Fibroblast of gingiva (primary cell): ENCODE results near the gene SACS.
"Not testable (repeated sequence)": the region's sequence is repeated elsewhere in the genome, so short reads cannot be mapped to it uniquely, and the experiment has no call there.

Experiments used
- DNase-seq: peaks from one replicate; pipeline ENCODE4 v3.0.0-alpha.2; 2011; ENCODE audit warnings: low read depth

The SACS gene

GRCh38 chr13:23411706-23412105, 21.8 kb downstream of the SACS start:
- DNase-seq = no peak

GRCh38 chr13:23411220-23411619, 22.3 kb downstream of the SACS start:
- no peak for DNase-seq

GRCh38 chr13:23408026-23408425, 25.5 kb downstream of the SACS start:
- no peak for DNase-seq

- not testable (repeated sequence) for DNase-seq
Measured at GRCh38 chr13:23401156-23401555, 32.3 kb downstream of the SACS start.

GRCh38 chr13:23399347-23399746, 34.2 kb downstream of the SACS start:
- DNase-seq = no peak

GRCh38 chr13:23394821-23395220, 38.7 kb downstream of the SACS start:
- no peak for DNase-seq

GRCh38 chr13:23392925-23393645, 40.4 kb downstream of the SACS start:
- DNase-seq = no peak

GRCh38 chr13:23392313-23392712, 41.2 kb downstream of the SACS start:
- no peak for DNase-seq

GRCh38 chr13:23391752-23392151, 41.8 kb downstream of the SACS start:
- no peak for DNase-seq

- no peak for DNase-seq
Measured at GRCh38 chr13:23386533-23386932, 47.0 kb downstream of the SACS start.

- DNase-seq = no peak
Measured at GRCh38 chr13:23385931-23386330, 47.6 kb downstream of the SACS start.

- no peak for DNase-seq
Measured at GRCh38 chr13:23384111-23384510, 49.4 kb downstream of the SACS start.

- no peak for DNase-seq
Measured at GRCh38 chr13:23383151-23383550, 50.4 kb downstream of the SACS start.

GRCh38 chr13:23381866-23382265, 51.6 kb downstream of the SACS start:
- DNase-seq = no peak

GRCh38 chr13:23380534-23380933, 53.0 kb downstream of the SACS start:
- DNase-seq = peak; percentile 60

- peak; percentile 93 for DNase-seq
Measured at GRCh38 chr13:23377983-23378632, 55.4 kb downstream of the SACS start.

GRCh38 chr13:23377579-23377978, 55.9 kb downstream of the SACS start:
- no peak for DNase-seq

- DNase-seq = peak; percentile 95
Measured at GRCh38 chr13:23375001-23375971, 58.2 kb downstream of the SACS start.

GRCh38 chr13:23372264-23372906, 61.1 kb downstream of the SACS start:
- DNase-seq = no peak

GRCh38 chr13:23367907-23368306, 65.6 kb downstream of the SACS start:
- DNase-seq = no peak

GRCh38 chr13:23365652-23366051, 67.8 kb downstream of the SACS start:
- no peak for DNase-seq

GRCh38 chr13:23359882-23360281, 73.6 kb downstream of the SACS start:
- DNase-seq = no peak
